Caco-2 (cell line): ENCODE measurements around the gene COMMD3. TPM values are rescaled to one million over a fixed set of nuclear protein-coding genes. Genes with fewer than 3 reads are reported as not detected.
A peak's percentile ranks its signal among the peaks of the same experiment; 100 is the strongest.

ENCODE experiments used
- BruUV-seq: library from RNA; stranded (reverse); fragments of 400-500 nt; replicated peaks from 2 replicates; lab custom pipeline; 2021; lab: Mats Ljungman, UMichigan
- CTCF ChIA-PET: fragments of 300-600 bp; sonication (Branson Sonifier 250); formaldehyde crosslinking; loops from one replicate; lab custom pipeline; 2022; ENCODE audit warnings: antibody characterized with exemption; lab: Charles Lee
- POLR2A ChIA-PET: fragments of 300-600 bp; sonication (Branson Sonifier 250); formaldehyde crosslinking; loops from one replicate; lab custom pipeline; 2022; ENCODE audit warnings: antibody characterized with exemption; lab: Charles Lee
- DNase-seq, 2 experiments: peaks; one replicate each; pipeline versions ENCODE4 v3.0.0 to v3.0.0-alpha.2; 2020 to 2022
- H3K27me3 ChIP-seq: replicated peaks from 2 replicates; pipeline ENCODE4 v1.6.0; 2011; ENCODE audit warnings: low read length; ENCODE audit not compliant: control insufficient read depth, insufficient read depth
- H3K36me3 ChIP-seq: 2 replicates; pipeline ENCODE4 v1.5.1; 2011; ENCODE audit warnings: low read length; ENCODE audit not compliant: control insufficient read depth, insufficient read depth
- H3K4me1 ChIP-seq: fragments of 250-450 bp; sonication (Bioruptor Pico); 2 replicates; pipeline ENCODE4 v1.5.1; 2020; ENCODE audit warnings: mild to moderate bottlenecking
- H3K4me3 ChIP-seq: 2 replicates; pipeline ENCODE4 v1.5.1; 2011; ENCODE audit warnings: low read depth, mild to moderate bottlenecking, control low read depth, low read length
- H3K9me3 ChIP-seq: fragments of 250-450 bp; sonication (Bioruptor Pico); 2 replicates; pipeline ENCODE4 v1.5.1; 2020; ENCODE audit warnings: mild to moderate bottlenecking, moderate library complexity
- H3K27ac Mint-ChIP-seq: one replicate; pipeline ENCODE4 v1.8.0; 2022; ENCODE audit warnings: mixed read lengths; ENCODE audit not compliant: unreplicated experiment
- H3K27me3 Mint-ChIP-seq: one replicate; pipeline ENCODE4 v1.8.0; 2022; ENCODE audit warnings: mixed read lengths; ENCODE audit not compliant: insufficient read depth, unreplicated experiment
- H3K36me3 Mint-ChIP-seq: one replicate; pipeline ENCODE4 v1.8.0; 2022; ENCODE audit warnings: mild to moderate bottlenecking, mixed read lengths; ENCODE audit not compliant: insufficient read depth, unreplicated experiment
- H3K4me1 Mint-ChIP-seq: one replicate; pipeline ENCODE4 v1.8.0; 2022; ENCODE audit warnings: low read depth, mixed read lengths; ENCODE audit not compliant: unreplicated experiment
- H3K4me3 Mint-ChIP-seq: one replicate; pipeline ENCODE4 v1.8.0; 2022; ENCODE audit warnings: mild to moderate bottlenecking, moderate library complexity, mixed read lengths; ENCODE audit not compliant: unreplicated experiment
- H3K9me3 Mint-ChIP-seq: one replicate; pipeline ENCODE4 v1.8.0; 2022; ENCODE audit warnings: mixed read lengths; ENCODE audit not compliant: unreplicated experiment
- CTCF ChIP-seq, 2 experiments: fragments of 200-600 bp in 1 of 2; IDR thresholded peaks; 1 replicate in 1 of 2; 2 replicates in 1 of 2; pipeline versions ENCODE4 v1.5.1 to v1.8.0; 2011 to 2022; ENCODE audit warnings: antibody characterized with exemption in 1 of 2, control low read depth in 1 of 2, inconsistent platforms in 1 of 2, low read depth in 1 of 2, low read length in 1 of 2, mild to moderate bottlenecking in 1 of 2, moderate library complexity in 1 of 2; ENCODE audit not compliant: insufficient read depth in 1 of 2, severe bottlenecking in 1 of 2, unreplicated experiment in 1 of 2
- intact Hi-C: fragments of 100-400 bp; cut with micrococcal nuclease; formaldehyde crosslinking; loops from one replicate; pipeline ENCODE4 v1.10.0; 2022; ENCODE audit not compliant: unreplicated experiment
- total RNA-seq: library from RNA; stranded (reverse); gene quantifications from 2 replicates; pipeline ENCODE4 v1.2.3, GENCODE V29; 2022

The COMMD3 gene
- total RNA-seq, 1 experiment from 2014 or later = 50.7 TPM

- no peaks in the 10 kb centered on the region for H3K9me3 Mint-ChIP-seq
- ChIA-PET CTCF (no interaction called here), POLR2A (no interaction called here)
- Histone ChIP-seq H3K36me3 (no peaks in the 10 kb centered on the region), H3K4me3 (peak overlapping the region; percentile 36), H3K27me3 (no peaks in the 10 kb centered on the region), H3K4me1 (peaks cover under 1% of the 10 kb centered on the region; the same call in 1 of the 2 replicates), H3K9me3 (no peaks in the 10 kb centered on the region)
- H3K36me3 Mint-ChIP-seq = peaks cover 36% of the 10 kb centered on the region
- no peak for DNase-seq
- TF ChIP-seq CTCF (IDR thresholded peaks at IDR 0.05; ENCODE audit: insufficient read depth in 1 of 2, low read depth in 1 of 2, low read length in 1 of 2, severe bottlenecking in 1 of 2, unreplicated experiment in 1 of 2) = no peak
- no peaks in the 10 kb centered on the region for H3K4me1 Mint-ChIP-seq
- H3K4me3 Mint-ChIP-seq = peak overlapping the region; percentile 70
- H3K27me3 Mint-ChIP-seq = peaks cover 2% of the 10 kb centered on the region
- H3K27ac Mint-ChIP-seq = peak overlapping the region; percentile 71
- intact Hi-C loops = no loop called here
- no TSS peak for BruUV-seq
Observed at GRCh38 chr10:22334414-22335172, 18.4 kb downstream of the COMMD3 start.

DNA sequence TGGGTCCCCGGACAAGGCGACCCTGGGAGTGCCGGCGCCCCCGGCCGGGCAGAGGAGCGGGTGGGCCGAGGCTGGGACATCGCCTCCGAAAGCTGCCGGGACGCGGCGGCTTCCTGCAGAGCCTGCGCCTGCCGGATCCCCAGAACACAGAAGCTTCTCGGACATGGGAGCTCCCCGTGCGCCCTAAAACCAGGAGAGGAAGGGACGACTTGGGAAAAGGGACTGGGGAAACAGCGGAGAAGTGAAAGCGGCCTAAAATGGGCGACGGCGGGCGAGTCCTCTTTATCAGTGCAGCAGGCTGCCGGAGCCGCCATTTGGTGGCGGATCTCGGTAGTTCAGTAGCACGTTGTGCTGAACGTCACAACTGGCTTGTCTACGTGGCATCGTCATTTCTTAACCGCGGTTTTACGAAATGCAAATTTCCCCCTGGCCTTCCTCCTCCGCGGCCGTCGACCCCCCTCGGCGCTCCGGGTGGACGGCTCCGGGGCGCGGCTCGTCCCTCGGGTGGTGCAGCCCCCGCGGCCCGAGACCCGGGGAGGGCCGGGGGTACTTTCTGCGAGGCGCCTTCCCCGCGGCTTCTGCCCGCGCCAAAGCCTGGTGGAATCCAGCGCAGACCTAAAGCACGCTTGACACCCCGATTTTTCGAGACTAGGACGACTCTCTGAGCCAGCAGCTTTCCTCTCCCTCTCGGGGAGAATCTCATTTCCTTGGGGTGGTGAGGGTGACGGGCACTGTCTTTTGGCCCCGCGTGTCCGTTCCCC, 19.2 kb downstream of the COMMD3 start:
- H3K4me3 ChIP-seq = peak overlapping the region; percentile 36
- no peaks in the 10 kb centered on the region for H3K9me3 Mint-ChIP-seq
- ChIA-PET CTCF (no interaction called here), POLR2A (no interaction called here)
- peaks cover 2% of the 10 kb centered on the region for H3K27me3 Mint-ChIP-seq
- no peaks in the 10 kb centered on the region for H3K4me1 Mint-ChIP-seq
- peak overlapping the region; percentile 71 for H3K27ac Mint-ChIP-seq
- DNase-seq = peak in 1 of 2 experiments; percentile 33
- intact Hi-C loops = no loop called here
- peak overlapping the region; percentile 70 for H3K4me3 Mint-ChIP-seq
- no TSS peak for BruUV-seq
- no peaks in the 10 kb centered on the region for H3K36me3 ChIP-seq
- H3K4me1 ChIP-seq = peaks cover 5% of the 10 kb centered on the region; the same call in 1 of the 2 replicates
- no peaks in the 10 kb centered on the region for H3K9me3 ChIP-seq
- no peak for TF ChIP-seq CTCF (IDR thresholded peaks at IDR 0.05; ENCODE audit: insufficient read depth in 1 of 2, low read depth in 1 of 2, low read length in 1 of 2, severe bottlenecking in 1 of 2, unreplicated experiment in 1 of 2)
- H3K36me3 Mint-ChIP-seq = peaks cover 37% of the 10 kb centered on the region
- H3K27me3 ChIP-seq = no peaks in the 10 kb centered on the region

GRCh38 chr10:22338185-22338900, 22.2 kb downstream of the COMMD3 start:
- H3K27me3 Mint-ChIP-seq = peaks cover 2% of the 10 kb centered on the region
- no peak overlapping the region for H3K4me3 Mint-ChIP-seq
- Histone ChIP-seq H3K9me3 (no peaks in the 10 kb centered on the region), H3K36me3 (no peaks in the 10 kb centered on the region), H3K4me3 (no peak overlapping the region), H3K27me3 (no peaks in the 10 kb centered on the region; the same call in 1 of the 2 replicates), H3K4me1 (peaks cover 5% of the 10 kb centered on the region; the same call in 1 of the 2 replicates)
- BruUV-seq = no TSS peak
- intact Hi-C loops = no loop called here
- TF ChIP-seq CTCF (IDR thresholded peaks at IDR 0.05; ENCODE audit: insufficient read depth in 1 of 2, low read depth in 1 of 2, low read length in 1 of 2, severe bottlenecking in 1 of 2, unreplicated experiment in 1 of 2) = no peak
- ChIA-PET POLR2A (no interaction called here), CTCF (no interaction called here)
- no peak overlapping the region for H3K27ac Mint-ChIP-seq
- peaks cover 7% of the 10 kb centered on the region for H3K4me1 Mint-ChIP-seq
- no peak for DNase-seq
- peaks cover 26% of the 10 kb centered on the region for H3K36me3 Mint-ChIP-seq
- no peaks in the 10 kb centered on the region for H3K9me3 Mint-ChIP-seq
